ENCODE data around the gene HTRA1.

DNA sequence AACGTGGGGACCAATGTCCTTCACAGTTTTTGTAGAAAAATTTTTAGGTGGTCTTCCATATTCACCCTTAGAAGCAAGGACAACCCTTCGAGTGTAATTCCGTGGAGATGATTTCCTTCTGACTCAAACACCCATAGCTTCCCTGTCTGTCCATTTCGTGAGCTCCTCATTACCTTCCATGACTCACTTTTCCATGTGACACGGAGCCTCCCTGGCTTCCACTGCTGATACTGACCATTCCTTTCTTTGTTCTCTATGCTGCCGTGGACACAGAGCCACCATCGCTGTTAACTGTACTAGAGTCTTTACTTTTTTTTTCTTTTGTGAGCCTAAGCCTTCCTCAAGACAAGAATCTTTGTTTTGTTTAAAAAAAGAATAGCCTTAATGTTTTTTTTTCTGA lies 19.4 kb upstream of the HTRA1 start:
- TF ChIP-seq, protein P1, sequence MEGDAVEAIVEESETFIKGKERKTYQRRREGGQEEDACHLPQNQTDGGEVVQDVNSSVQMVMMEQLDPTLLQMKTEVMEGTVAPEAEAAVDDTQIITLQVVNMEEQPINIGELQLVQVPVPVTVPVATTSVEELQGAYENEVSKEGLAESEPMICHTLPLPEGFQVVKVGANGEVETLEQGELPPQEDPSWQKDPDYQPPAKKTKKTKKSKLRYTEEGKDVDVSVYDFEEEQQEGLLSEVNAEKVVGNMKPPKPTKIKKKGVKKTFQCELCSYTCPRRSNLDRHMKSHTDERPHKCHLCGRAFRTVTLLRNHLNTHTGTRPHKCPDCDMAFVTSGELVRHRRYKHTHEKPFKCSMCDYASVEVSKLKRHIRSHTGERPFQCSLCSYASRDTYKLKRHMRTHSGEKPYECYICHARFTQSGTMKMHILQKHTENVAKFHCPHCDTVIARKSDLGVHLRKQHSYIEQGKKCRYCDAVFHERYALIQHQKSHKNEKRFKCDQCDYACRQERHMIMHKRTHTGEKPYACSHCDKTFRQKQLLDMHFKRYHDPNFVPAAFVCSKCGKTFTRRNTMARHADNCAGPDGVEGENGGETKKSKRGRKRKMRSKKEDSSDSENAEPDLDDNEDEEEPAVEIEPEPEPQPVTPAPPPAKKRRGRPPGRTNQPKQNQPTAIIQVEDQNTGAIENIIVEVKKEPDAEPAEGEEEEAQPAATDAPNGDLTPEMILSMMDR (IDR thresholded peaks at IDR 0.05; ENCODE audit: low read length), result no peak
- no peak for TF ChIP-seq EZH2 (IDR thresholded peaks at IDR 0.05; ENCODE audit: borderline replicate concordance, low read length)
